Measurements from ENCODE around the gene IGFLR1. TPM values are rescaled to one million over a fixed set of nuclear protein-coding genes. Genes with fewer than 3 reads are reported as not detected.

Gene IGFLR1
- polyA plus RNA-seq, 3 donors: 80.5 to 144 (median 119) TPM

GRCh38 chr19:35787227-35787799 is 45.1 kb upstream of the IGFLR1 start:
- H3K9me3 Mint-ChIP-seq: no peaks in the 10 kb centered on the region
- no peak overlapping the region for H3K4me3 Mint-ChIP-seq
- H3K27me3 Mint-ChIP-seq (ENCODE audit: low read depth in 3 of 3): peaks cover 0 to 5% (median 0%) of the 10 kb centered on the region in 3 donors
- H3K36me3 ChIP-seq (replicated peaks in 1 of 2; ENCODE audit: control insufficient read depth in 1 of 2, insufficient read depth in 2 of 2, low read length in 2 of 2): peaks cover 17 to 24% of the 10 kb centered on the region in 2 donors
- TF ChIP-seq CTCF (IDR thresholded peaks at IDR 0.05): no peak
- WGBS (ENCODE audit: insufficient coverage): 97% methylated on average over 7 of the region's 15 CpGs
- no peak overlapping the region for H3K9ac ChIP-seq (ENCODE audit: insufficient read depth, low read length, poor library complexity, severe bottlenecking)
- no peak for DNase-seq
- no peak overlapping the region for H3K27ac Mint-ChIP-seq
- no peak overlapping the region for H3K27ac ChIP-seq (ENCODE audit: low read depth in 1 of 2, low read length in 2 of 2)
- no peaks in the 10 kb centered on the region for H3K27me3 ChIP-seq (ENCODE audit: control insufficient read depth in 2 of 2, insufficient read depth in 2 of 2, low read length in 2 of 2)
- no peak overlapping the region for H3K4me3 ChIP-seq (replicated peaks in 1 of 3; ENCODE audit: low read depth in 2 of 3, low read length in 3 of 3)
- H3K4me1 Mint-ChIP-seq: no peaks in the 10 kb centered on the region
- no peak overlapping the region for H3K4me2 ChIP-seq (replicated peaks; ENCODE audit: extremely low read depth, low read length, poor library complexity, severe bottlenecking)
- no peaks in the 10 kb centered on the region for H3K9me3 ChIP-seq (replicated peaks in 1 of 2; ENCODE audit: control insufficient read depth in 1 of 2, insufficient read depth in 1 of 2, low read length in 2 of 2)
- no peaks in the 10 kb centered on the region for H3K4me1 ChIP-seq (ENCODE audit: control insufficient read depth in 1 of 2, insufficient read depth in 2 of 2, low read length in 2 of 2)
- no peaks in the 10 kb centered on the region for H3K79me2 ChIP-seq (ENCODE audit: insufficient read depth, low read length)
- no peak overlapping the region for H2AFZ ChIP-seq (ENCODE audit: insufficient read depth, low read depth, low read length, poor library complexity, severe bottlenecking)
- H4K20me1 ChIP-seq (ENCODE audit: insufficient read depth, low read length): no peaks in the 10 kb centered on the region
- intact Hi-C loops (cut with micrococcal nuclease): no loop called here
- peaks cover 20 to 37% of the 10 kb centered on the region in 2 donors for H3K36me3 Mint-ChIP-seq

- Histone ChIP-seq H3K9me3 (replicated peaks in 1 of 2; ENCODE audit: control insufficient read depth in 1 of 2, insufficient read depth in 1 of 2, low read length in 2 of 2) (no peaks in the 10 kb centered on the region), H3K27ac (ENCODE audit: low read depth in 1 of 2, low read length in 2 of 2) (no peak overlapping the region), H2AFZ (ENCODE audit: insufficient read depth, low read depth, low read length, poor library complexity, severe bottlenecking) (no peak overlapping the region), H3K9ac (ENCODE audit: insufficient read depth, low read length, poor library complexity, severe bottlenecking) (no peak overlapping the region), H4K20me1 (ENCODE audit: insufficient read depth, low read length) (no peaks in the 10 kb centered on the region), H3K4me3 (replicated peaks in 1 of 3; ENCODE audit: low read depth in 2 of 3, low read length in 3 of 3) (no peak overlapping the region), H3K27me3 (ENCODE audit: control insufficient read depth in 2 of 2, insufficient read depth in 2 of 2, low read length in 2 of 2) (no peaks in the 10 kb centered on the region), H3K79me2 (ENCODE audit: insufficient read depth, low read length) (no peaks in the 10 kb centered on the region), H3K4me1 (ENCODE audit: control insufficient read depth in 1 of 2, insufficient read depth in 2 of 2, low read length in 2 of 2) (no peaks in the 10 kb centered on the region), H3K4me2 (replicated peaks; ENCODE audit: extremely low read depth, low read length, poor library complexity, severe bottlenecking) (no peak overlapping the region), H3K36me3 (replicated peaks in 1 of 2; ENCODE audit: control insufficient read depth in 1 of 2, insufficient read depth in 2 of 2, low read length in 2 of 2) (peaks cover 21 to 32% of the 10 kb centered on the region in 2 donors)
- H3K27ac Mint-ChIP-seq: peak overlapping the region in 2 of 7 donors; percentile 8 to 35
- peaks cover 23 to 44% of the 10 kb centered on the region in 2 donors for H3K36me3 Mint-ChIP-seq
- H3K4me1 Mint-ChIP-seq: no peaks in the 10 kb centered on the region
- peaks cover 0 to 5% (median 0%) of the 10 kb centered on the region in 3 donors for H3K27me3 Mint-ChIP-seq (ENCODE audit: low read depth in 3 of 3)
- DNase-seq: no peak
- no peak overlapping the region for H3K4me3 Mint-ChIP-seq
- no peaks in the 10 kb centered on the region for H3K9me3 Mint-ChIP-seq
- no peak for TF ChIP-seq CTCF (IDR thresholded peaks at IDR 0.05)
- intact Hi-C loops (cut with micrococcal nuclease): no loop called here
- WGBS (ENCODE audit: insufficient coverage): 97% methylated on average over 25 of the region's 31 CpGs
Measured at GRCh38 chr19:35786299-35787160, 44.3 kb upstream of the IGFLR1 start.
